RCC 7860 (cell line): ENCODE results near the gene NDOR1.

Experiments
- DNase-seq: peaks from one replicate; pipeline ENCODE4 v3.0.0-alpha.2; 2015; ENCODE audit warnings: low spot score
- FAIRE-seq: peaks from 2 replicates; lab custom pipeline; 2012; peaks lifted over from hg19 to GRCh38; lab: Jason Lieb, UNC

NDOR1 gene

DNA sequence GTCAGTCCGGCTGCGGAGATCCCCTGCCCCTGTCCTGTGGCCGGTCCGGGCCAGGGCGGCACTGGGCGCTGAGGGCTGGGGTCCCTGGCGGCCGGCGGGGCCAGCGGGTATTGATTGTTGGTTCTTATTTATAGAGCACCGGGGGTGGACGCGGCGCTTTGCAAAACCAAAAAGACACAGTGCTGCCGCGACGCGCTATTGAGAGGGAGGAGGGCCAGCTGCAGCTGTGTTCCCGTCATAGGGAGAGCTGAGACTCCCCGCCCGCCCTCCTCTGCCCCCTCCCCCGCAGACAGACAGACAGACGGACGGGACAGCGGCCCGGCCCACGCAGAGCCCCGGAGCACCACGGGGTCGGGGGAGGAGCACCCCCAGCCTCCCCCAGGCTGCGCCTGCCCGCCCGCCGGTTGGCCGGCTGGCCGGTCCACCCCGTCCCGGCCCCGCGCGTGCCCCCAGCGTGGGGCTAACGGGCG lies 38.2 kb upstream of the NDOR1 start:
- no peak for DNase-seq
- no peak for FAIRE-seq

DNA sequence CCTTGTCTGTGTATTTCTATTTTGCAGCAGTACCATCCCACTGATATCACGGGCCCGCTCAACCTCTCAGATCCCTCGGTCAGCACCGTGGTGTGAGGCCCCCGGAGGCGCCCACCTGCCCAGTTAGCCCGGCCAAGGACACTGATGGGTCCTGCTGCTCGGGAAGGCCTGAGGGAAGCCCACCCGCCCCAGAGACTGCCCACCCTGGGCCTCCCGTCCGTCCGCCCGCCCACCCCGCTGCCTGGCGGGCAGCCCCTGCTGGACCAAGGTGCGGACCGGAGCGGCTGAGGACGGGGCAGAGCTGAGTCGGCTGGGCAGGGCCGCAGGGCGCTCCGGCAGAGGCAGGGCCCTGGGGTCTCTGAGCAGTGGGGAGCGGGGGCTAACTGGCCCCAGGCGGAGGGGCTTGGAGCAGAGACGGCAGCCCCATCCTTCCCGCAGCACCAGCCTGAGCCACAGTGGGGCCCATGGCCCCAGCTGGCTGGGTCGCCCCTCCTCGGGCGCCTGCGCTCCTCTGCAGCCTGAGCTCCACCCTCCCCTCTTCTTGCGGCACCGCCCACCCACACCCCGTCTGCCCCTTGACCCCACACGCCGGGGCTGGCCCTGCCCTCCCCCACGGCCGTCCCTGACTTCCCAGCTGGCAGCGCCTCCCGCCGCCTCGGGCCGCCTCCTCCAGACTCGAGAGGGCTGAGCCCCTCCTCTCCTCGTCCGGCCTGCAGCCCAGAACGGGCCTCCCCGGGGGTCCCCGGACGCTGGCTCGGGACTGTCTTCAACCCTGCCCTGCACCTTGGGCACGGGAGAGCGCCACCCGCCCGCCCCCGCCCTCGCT lies 37.5 kb upstream of the NDOR1 start:
- DNase-seq: no peak
- no peak for FAIRE-seq

DNA sequence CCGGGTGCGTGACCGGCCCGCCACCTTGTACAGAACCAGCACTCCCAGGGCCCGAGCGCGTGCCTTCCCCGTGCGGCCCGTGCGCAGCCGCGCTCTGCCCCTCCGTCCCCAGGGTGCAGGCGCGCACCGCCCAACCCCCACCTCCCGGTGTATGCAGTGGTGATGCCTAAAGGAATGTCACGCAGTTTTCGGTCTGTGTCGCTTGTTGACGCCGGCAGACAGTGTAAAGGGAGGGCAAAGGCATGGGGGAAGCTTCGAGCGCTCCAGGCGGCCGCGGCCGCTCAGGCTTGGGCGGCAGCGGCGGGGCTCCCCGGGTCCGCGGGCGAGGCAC lies 37.0 kb upstream of the NDOR1 start:
- FAIRE-seq (no peak), DNase-seq (no peak)

DNA sequence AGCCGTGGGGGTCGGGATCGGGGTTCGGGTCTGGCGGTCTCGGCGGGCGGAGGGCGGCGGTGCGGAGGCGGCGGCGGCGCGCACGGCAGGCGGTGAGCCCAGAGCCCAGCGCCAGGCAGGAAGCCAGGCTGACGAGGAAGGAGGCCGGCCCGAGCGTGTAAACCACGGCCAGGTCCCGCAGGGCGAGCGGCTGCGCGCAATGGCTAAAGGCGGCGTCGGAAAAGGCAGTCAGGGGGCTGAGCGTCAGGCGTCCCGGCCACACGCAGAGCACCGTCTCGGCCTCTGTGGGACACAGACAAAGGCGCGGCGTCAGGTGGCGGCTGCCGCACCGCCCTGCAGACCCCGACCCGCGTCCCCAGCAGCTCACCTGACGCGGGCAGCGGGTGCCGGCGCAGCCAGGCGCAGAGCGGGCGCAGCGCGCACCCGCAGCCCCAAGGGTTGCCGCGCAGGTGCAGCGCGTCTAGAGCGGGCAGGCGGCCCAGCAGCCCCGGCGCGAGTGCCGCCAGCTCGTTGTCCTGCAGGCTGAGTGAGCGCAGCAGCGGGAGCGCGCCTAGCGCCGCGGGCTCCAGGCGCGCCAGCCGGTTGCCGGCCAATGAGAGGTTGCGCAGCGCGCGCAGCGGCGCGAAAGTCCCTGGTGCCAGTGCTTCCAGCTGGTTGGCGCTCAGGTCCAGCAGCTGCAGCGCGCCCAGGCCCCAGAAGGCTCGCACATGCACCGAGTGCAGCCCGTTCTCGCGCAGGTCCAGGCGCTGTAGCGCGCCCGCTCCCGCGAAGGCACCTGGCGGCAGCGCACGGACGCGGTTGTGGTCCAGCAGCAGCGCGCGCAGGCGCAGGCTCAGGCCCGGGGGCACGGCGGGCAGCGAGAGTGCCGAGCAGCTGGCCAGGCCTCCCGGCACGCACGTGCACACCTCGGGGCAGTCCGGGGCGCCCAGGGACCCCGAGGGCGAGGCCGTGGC lies 36.3 kb upstream of the NDOR1 start:
- no peak for FAIRE-seq
- no peak for DNase-seq

DNA sequence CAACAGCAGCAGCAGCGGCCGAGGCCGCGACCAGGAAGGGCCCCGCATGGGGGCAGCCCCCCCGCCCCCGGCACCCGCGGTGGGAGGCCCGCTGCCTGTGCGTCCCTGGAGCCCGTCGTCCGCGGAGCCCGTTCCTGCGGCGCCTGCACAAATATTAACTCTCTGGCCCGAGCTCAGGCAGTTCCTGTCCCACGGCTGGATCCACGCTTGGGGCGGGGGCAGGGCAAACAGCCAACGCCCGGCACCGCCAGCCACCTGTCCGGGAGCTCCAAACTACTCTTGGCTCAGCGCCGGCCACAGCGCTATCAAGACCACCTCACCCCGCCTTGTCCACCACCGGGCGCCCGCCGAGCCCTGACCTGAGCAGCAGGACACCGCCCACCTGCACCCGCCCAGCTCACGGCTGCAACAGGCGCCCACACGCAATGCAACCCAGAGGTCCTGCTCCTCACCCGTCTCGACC lies 35.6 kb upstream of the NDOR1 start, which contains the start of gene LRRC26:
Gene LRRC26 (minus strand): TSS at position 156 of the 463 bp plus-strand sequence. CDS start 108 bp downstream, at position 48.
- DNase-seq: no peak
- no peak for FAIRE-seq

DNA sequence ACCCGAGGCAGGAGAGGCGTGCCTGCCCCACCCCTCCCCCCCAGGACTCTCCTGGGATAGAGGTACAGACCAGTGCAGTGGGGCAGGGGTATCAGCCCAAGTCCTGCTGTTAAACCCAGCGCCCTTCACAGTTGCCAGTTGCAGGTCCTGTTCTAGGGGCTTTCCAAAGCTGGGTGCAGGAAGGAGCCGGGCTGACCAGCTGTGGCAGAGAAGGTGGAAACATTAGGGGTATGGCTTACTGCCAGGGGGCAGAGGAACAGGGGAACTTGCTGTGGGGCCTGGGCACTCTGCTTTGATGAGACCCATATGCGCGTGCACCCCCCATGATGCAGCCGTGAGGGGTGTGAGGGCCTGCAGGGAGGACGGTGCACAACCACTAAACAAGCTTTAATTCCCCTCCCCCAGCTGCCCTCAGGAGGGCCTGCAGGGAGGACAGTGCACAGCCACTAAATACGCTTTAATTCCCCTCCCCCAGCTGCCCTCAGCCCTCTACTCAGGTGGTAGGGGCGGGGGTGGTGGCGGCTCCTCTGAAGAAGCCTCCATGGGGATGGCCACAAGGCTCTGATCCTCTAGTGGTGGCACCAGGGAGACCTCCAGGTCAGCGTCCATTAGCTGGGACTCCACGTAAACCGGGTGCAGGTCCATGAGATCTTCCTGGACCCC lies 34.9 kb upstream of the NDOR1 start:
- FAIRE-seq (no peak), DNase-seq (no peak)

DNA sequence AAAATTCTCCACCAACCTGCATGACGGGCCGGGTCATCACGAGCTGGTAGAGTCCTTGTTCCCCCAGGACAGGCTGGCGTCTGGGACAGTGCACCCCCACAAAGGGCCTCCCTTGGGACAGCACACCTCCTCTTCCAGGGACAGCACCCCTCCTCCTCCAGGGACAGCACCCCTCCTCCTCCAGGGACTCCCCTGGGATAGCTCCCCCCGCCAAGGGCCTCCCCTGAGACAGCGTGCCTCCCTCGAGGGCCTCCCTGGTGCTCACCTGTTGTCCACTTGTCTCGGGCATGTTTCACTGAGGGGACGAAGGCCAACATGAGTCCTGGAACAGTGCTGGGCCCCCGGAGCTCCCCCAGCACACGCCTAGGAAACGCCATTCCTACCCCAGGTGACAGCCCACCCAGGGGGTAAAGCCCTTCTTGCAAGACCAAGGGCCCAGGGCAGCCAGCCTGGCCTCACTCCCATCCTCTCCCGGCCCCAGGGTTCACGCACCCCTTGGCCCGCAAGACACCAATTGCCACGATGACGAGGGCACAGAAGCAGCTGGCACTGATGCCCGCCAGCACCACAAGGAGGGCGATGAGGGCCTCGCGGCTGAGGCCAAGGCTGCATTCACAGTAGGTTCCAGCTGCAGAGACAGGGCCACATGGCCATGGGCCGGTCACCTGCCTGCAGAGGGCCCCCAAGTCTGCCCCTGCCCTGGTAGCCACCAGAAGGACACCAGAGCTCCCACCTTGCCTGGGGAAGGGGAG lies 34.2 kb upstream of the NDOR1 start:
- no peak for DNase-seq
- FAIRE-seq: no peak

DNA sequence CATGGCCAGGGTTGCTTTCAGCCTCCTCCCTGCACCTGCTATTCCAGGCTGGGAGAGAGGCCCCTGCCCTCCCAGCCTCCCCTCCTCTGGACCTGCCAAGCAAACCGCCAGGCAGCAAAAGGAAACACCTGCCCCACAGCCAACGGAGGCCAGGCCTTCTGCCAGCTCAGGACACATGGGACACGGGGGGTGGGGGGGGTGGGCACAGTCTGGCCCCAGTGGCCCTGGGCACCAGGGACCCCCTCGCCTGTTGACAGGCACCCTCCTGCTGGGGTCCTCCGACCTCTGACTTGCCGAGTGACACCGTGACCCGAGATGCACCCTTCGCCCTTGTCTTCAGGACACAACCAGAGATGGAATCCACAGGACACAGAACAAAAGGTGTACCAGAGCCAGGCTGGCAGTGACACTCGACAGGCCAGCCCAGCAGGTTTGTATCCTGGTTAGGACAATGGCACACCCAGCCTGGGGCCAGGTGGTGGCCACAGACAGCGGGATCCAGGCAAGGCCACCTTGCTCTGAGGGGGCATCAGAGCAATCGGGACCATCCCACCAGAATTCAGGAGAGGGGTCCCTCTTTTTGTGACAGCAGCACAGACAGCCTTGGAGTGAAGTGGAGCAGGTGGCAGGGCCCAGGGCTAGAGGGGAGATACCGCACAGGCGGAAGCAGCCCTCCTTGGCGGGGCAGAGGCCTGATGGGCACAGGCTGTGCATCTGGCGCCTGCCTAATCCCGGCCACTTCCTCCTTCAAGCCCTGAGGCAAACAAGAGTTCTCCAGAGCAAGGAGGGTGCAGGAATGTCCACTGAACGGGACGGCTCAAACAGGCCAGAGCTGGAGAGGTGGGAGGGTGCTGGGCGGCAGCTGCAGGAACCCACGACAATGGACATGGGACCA lies 32.4 kb upstream of the NDOR1 start:
- DNase-seq: no peak
- no peak for FAIRE-seq

DNA sequence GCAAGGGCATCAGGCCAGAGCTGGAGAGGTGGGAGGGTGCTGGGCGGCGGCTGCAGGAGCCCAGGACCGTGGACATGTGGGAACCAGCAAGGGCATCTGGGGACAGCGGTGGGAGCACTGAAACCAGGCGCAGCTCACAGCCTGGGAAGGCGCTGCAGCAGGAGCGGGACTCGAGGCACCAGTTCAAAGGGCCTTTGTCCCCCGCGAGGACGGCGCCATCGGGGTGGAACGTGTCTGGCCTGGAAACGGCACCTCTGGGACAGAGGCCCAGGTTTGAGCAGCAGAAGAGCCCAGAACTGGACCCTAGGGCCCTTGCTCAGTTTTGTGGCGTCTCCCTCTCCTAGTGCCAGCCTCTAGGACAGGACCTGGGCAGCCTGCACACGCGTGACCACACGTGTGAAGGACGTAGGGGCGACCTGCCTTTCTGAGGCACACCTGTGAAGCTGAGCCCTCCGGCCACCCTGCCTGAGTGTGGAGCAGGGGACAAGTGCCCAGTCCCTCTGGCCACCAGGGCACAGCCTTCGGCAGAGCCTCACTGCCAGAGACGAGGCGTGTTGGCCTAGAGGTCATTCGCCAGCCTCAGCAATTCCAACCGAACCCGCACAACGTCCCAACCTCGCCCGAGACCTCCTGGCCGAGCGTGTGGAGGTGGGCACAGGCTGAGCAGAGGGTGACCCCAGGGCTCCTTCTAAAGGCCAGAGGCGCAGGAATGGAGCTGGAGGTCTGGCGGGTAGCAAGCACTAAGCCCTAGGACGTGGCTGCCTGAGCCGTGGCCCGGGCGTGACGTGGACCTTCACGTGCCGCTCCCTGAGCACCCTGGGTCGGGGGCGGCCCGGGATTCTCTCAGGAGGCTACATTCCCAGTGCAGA lies 31.5 kb upstream of the NDOR1 start:
- FAIRE-seq (no peak), DNase-seq (no peak)

DNA sequence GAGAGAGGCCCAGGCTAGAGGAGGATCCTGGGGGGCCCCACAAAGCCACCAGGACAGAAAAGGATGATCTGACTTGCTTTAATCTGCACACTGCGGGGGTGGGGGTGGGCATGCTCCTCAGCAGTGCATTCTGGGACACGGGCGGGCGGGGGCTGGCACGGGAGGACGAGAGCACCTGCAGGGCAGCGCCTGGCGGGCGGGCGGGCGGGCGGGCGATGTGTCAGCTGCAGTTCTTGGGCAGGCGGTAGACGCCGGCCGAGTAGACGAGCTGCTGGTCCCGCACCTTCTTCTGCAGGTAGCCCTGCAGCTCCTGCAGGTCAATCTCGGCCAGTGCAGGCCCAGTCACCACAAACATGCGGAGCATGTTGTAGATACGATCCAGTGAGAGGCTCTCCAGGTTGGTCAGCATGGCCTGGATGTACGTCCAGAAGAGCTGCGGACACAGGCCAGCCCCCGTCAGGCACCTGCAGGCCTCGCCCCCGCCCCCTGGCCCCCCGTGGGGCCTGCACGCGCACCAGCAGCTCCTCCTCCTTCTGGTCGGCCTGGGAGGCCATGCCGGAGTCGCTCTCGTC lies 30.7 kb upstream of the NDOR1 start:
- no peak for DNase-seq
- FAIRE-seq: no peak

DNA sequence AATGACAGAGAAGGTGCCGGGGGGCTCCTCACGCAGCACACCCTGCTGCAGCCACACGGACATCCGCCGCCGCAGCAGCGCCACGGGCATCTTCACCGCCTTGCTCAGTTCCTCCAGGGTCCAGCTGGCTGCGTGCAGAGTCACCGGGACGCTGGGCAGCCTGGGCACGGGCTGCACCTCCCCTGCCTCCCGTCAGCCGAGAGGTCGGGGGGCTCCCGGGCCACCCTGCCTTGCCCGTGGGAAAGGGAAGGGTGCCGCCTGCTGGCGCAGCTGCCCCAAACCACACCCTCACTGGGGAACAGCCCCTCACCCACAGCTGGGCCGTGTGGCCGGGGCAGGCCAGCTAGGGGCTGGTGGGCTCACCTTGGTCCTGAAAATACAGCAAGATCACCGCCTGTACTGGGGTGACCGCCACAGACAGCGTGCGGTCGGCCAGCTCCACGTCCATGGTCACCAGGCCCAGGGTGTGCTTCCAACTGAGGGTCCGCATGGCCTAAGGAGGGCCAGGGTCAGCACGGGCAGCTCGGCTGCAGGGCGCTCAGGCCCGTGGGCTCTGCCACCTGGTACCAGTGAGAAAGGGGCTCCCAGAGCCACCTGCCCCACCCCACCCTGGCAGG lies 30.0 kb upstream of the NDOR1 start:
- FAIRE-seq (no peak), DNase-seq (no peak)

DNA sequence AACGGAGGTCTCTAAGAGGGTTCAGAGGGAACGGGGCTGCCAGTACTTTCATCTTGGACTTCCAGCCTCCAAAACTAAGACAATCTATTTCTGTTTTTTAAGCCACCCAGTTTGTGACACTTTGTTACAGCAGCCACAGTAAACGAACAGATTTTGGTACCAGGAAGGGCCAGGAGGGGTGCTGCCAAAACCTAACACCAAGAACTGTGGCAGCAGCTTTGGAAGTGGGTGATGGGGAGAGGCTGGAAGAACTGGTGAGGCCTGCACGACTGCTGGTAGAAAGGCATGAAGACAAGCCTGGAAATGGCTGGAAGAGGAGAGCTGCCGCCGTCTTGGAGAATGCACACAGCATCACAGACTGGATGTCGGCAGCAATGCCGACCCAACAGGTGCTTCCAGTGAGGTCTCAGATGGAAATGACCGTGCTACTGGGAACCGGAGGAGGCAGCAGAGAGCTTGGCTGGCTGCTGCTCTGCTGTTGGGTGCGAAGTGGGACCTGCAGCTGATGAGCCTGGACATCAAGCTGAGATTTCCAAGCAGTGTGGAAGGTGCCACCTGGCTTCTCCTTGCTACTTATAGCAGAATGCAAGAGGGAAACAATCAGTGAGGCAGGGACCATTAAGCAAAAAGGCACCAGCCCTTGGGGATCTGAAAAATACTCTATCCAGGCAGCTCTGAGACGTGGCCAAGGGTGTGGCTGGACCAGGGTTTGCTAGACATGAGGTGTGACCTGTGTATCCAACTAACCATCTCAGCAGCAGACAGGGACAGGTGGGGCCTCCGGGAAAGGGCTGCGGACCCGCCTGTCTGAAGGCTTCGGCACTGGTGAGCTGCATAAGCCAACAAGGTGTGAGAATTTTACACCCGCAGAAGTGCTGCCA lies 29.0 kb upstream of the NDOR1 start:
- FAIRE-seq (no peak), DNase-seq (no peak)

DNA sequence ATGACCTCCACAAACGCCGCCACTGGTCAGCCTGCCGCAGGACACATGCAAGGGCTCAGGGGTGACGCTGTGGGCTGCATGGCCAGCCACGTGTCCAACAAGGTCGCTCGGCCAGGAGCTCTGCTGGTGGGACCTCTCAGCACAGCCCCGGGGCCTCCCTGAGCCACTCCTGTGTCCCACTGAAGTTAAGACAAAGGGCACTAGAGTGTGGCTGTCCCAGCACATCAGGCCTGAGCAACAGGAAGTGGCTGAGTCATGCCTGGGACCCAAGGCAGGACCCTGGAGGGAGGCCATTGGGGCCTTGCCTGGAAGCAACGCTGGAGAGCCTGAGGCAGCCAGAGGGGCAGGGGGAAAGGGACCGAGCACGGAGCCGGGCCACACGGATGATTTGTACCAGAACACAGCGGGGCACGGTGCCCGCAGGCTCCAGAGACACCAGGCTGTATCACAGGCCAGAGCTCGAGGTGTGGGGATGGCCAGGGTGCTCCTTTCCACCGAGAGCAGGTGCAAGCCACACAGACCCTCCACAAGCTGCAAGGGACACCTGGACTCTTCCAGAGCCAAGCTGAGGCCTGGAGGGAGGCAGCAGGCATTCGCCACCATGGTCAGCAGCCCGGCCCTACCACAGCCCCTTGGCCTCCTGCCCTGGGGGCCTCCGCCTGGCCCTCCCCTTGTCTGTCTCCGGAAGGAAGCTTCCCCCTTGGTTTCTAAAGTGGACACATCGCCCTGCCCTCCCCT lies 27.1 kb upstream of the NDOR1 start:
- peak; percentile 35 for DNase-seq

DNA sequence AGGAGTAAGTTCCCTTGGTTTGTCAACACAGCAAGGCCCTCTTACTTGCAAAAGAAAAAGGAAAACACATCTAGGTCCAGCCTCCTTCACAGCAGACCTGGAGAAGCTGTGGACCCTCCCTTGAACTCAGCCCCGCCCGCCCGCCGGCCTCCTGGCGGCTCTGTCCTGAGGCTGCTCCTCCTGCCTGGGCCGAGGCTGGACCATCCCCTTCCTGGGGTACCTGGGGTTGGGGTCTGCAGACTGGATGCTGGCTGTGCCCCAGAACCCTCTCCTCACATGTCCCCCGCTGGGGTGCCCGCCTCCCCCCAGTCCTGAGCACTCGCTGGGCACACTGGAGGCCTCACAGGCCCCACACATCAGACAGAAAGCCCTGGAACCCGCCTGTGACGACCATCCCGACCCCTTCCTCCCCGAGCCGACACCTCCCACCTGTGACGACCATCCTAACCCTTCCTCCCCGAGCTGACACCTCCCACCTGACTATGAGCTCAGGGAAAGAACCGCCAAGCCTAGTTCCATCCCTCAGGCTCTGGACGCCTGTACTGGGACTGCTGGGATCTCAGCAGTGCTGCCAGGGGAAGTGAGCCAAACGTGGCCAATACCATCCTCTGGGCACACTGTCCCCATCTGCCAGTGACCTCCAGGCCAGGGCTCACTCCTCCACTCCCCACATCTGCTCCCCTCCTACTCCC lies 26.4 kb upstream of the NDOR1 start:
- FAIRE-seq (no peak), DNase-seq (no peak)

More for the DNA sequence above, 27.1 kb upstream of the NDOR1 start:
- FAIRE-seq: no peak

DNA sequence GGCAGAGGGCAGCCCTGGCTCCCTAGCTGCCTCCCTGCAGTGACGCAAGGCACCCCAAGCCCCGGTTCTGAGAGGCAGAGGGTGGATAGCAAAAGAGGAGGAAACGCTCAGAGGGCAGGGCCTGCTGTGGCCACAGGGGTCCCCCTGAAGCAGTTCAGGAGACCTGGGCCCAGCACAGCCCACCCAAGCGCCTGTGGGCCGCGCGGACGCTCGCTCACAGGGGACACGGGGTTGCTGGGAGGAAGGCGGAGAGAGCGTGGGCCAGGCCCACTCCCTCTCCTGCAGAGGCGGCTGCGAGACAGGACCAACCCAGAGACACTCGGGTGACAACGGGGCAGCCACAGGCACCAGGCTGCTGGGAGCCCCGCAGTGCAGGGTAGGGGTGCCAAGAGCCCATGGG lies 25.7 kb upstream of the NDOR1 start:
- DNase-seq (no peak), FAIRE-seq (no peak)
